GM21619 (cell line): ENCODE measurements around the gene ASB4.
"Not testable (repeated sequence)": the region's sequence is repeated elsewhere in the genome, so short reads cannot be mapped to it uniquely, and the experiment has no call there.

Experiments used
- ATAC-seq: cut with Tn5 transposase; IDR thresholded peaks from one replicate; pipeline ENCODE4 v1.9.1; 2021; ENCODE audit not compliant: unreplicated experiment

ASB4 gene

DNA sequence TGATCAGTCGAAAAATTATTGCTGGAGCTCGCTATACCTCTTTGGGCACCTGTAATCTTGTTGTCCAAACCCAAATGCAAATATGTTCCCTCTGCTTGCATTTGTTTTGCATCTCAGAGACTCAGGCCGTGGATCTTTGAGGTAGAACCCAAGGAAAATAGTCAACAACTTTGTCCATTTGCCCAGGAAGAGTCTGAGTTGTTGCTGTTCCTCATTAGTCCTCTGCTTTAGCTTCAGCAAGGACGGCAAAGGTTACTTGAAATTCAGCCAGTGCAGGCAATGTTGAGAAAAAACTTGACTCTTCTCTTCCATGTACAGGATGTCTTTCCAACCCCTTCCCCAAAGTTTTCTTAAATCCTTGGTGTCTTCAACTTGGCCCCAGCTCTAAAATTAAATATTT is 64.8 kb downstream of the ASB4 start:
- ATAC-seq, result no peak

DNA sequence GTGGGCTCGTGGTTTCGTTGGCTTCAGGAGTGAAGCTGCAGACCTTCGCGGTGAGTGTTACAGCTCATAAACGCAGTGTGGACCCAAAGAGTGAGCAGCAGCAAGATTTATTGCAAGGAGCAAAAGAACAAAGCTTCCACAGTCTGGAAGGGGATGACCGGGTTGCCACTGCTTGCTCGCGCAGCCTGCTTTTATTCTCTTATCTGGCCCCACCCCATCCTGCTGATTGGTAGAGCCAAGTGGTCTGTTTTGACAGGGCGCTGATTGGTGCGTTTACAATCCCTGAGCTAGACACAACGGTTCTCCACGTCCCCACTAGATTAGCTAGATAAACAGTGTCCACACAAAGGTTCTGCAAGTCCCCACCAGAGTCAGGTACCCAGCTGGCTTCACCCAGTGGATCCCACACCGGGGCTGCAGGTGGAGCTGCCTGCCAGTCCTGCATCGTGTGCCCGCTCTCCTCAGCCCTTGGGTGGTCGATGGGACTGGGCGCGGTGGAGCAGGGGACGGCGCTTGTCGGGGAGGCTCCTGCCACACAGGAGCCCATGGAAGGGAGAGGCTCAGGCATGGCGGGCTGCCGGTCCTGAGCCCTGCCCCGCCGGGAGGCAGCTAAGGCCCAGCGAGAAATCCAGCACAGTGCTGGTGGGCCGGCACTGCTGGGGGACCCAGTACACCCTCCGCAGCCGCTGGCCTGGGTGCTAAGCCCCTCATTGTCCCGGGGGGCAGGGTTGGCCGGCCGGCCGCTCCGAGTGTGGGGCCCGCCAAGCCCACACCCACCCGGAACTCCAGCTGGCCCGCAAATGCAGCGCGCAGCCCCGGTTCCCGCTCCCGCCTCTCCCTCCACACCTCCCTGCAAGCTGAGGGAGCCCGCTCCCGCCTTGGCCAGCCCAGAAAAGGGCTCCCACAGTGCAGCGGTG is 66.5 kb downstream of the ASB4 start:
- ATAC-seq, result not testable (repeated sequence)

DNA sequence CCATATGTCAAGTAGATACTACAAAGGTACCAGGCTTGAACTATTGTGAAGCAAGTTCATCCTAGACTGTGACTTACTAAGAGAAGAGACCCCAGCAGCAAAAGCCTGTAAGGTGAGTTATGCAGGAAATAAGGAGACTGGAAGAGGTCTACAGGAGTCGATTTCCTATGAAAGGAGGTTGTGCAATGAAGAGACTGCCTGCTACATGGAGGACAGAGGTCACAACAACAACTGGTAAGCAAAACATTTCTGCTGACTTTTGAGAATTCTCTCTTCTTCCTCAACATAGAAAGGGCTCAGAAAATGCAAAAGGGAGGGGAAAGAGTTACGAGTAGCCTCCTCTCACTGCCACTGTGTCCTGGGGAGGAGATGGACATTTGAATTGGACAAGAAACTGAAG is 68.2 kb downstream of the ASB4 start:
- no peak for ATAC-seq

DNA sequence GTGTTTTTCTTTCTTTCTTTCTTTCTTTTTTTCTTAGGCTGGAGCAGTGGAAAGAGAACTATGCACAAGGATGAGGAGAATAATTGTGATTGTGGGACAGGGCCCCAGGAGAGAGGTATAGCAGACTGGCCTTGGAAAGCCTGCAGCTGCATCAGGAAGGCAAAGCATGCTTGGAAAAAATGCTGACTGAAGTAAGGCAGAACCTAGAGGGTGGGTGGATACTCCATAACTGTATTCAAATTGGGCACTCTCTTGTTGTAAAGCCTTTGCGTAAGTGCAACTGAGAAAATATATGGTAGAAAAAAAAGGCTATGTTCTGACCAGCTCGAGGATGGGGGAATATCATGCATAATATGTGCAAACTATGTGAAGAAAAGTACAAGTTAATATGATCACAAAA is 71.0 kb downstream of the ASB4 start:
- no peak for ATAC-seq

DNA sequence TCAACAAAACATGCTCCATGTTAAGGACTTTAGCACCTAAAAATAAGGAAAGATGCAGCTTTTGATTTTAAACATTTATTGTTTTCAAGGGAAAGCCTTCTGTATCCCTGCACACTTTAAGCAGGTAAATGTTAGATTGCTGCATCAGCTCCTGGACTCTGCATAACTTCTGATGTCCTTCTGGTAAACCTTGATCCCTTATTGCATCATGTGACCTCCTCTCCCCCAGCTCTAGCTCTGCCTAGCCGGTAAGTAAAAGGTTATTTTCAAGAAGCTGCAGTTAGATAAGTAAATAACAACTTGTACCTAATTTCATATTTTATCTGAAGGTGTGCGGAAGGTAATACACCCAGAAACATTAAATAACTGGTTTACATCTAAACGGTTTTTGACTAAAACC is 73.1 kb downstream of the ASB4 start:
- ATAC-seq, result no peak

DNA sequence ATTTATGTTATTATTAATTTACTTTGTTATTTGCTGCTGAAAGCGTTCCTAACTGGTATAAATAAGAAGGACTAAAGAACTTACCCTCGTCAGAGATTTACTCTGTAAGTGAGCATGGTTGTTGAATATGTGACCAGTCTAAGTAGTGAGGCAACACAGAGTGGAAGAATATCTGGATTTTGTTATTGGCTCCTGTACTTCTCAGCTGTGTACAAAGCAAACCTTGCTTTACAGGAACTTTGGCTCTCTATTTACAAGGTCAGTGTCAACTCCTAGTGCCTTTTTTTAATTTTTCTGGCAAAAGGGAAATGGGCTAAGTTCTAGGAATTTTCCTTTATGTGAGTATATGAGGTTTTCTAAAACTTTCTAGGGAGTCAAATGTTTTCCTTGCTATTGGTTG is 74.9 kb downstream of the ASB4 start:
- no peak for ATAC-seq

DNA sequence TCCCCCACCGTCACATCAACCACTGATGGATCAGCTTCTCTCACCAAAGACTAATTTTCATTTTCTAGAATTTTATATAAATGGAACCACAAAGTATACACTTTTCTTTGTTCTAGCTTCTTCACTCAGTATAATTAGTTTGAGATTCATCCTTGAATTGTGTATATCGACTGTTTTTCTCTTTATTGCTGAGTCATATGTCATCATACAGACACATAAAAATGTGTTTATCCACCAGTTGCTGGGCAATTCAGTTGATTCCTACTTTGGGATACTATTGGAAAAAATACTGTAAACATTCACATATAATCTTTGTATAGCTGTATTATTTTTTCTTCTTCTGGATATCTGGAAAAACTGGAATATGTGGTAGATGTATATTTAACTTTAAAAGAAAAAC is 84.0 kb downstream of the ASB4 start:
- no peak for ATAC-seq

DNA sequence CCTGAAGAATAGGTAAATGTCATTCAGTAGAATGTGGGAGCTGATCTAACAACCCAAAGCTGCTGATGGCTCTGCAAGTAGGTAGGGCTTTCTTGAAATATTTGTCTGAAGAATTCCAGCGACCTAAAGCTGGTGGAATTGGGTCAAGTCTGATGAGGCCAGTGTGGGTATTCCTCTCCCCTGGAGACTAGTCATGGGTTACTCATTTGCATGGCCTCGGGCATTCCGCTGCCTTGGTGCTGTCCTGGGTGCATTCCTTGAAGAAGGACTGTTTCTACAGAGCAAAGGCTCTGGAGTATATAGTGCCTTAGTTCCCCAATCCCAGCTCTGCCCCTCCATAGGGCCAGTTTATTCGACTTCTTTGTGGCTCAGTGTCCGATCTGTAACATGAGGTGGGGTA is 91.4 kb downstream of the ASB4 start:
- no peak for ATAC-seq

DNA sequence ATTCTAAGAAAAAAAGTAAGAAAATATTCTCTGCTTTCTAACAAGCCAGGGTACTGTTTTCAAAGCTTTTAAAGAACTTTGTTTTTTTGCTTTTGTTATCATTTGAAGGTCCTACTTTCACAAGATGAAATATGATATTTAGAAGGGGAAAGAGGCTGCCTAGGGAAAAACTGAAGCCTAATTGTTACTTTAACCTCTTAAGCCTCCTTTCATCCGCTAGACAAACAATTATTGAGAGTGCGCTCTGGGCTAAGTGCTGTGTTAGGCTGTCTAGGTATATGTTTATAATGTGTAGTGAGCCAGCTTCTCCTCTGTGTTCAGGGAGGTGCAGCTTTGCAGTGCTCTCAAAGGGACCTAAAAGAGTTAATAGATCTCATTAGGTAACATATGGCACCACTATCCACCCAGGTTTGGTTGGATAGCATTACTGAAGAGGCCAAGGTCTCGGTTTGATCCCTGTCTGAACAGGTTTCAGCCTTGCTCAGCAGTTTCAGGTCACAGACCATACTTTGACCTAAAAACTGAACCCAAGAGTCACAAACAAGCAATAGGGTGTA is 92.6 kb downstream of the ASB4 start:
- ATAC-seq, result no peak

DNA sequence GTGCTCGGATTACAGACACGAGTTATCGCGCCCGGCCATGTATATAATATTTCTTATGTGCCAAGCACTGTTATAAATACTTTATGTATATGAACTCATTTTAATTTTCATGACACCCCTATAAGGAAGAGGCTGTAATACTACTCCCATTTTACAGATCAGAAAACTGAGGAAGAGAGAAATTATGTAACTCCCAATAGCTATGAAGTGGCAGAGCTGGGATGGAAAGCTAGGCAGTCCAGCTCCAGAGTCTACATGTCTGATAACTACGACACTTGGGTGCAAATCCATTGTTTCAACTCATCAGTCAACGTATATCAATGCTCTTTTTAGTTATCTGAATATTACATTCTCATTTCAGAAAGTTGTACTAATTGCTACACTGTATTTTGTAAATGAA is 93.6 kb downstream of the ASB4 start:
- ATAC-seq, result no peak

DNA sequence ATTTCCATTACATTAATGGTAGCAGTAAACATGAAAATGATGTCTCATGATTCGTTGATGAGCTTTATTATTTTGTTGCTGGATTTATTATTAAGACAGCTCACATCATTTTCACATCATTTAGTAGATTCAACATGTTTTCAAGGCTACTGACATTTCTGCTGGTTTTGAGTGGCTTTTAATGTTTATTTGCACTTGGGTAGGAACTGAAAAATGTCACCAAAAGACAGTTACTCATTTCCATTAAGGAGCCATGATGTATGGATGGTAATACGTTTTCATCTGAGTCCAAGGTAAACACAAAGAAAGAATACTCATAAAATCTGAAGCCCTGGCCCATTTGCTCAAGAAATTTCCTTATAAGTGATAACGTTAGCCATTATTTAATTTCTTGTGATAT is 95.7 kb downstream of the ASB4 start:
- no peak for ATAC-seq

DNA sequence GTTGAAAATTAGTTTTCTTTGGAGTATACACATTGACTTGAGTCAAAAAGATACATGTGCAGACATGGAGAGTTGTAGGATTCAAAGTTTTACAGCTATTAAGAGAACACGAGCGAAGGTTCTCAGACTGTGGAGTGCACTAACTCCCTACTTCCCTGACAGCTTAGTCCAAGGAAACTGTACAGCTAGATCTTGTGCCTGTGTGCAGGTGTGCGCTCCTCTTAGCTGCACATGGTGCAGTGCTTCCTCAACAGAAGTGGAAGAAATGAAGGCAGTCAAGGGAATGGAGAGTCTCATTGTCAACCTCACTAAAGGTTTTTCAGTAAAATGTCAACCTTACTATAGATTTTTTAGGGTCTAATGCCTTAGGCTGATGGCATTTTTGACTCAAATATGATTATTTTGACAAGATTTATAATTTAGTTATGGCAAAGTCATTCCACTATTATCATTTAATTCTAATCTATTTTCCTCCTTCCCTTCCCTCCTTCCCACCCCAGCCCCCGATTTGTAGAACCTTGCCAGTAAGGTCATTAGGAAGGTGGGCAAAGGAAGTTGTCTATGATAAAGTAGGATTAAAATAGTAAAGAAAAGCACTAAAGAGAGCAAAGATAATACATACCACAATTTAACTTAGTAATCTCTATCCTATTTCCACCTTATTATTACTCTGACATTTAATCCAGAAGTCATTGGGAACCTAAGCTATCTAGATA is 97.0 kb downstream of the ASB4 start:
- no peak for ATAC-seq

DNA sequence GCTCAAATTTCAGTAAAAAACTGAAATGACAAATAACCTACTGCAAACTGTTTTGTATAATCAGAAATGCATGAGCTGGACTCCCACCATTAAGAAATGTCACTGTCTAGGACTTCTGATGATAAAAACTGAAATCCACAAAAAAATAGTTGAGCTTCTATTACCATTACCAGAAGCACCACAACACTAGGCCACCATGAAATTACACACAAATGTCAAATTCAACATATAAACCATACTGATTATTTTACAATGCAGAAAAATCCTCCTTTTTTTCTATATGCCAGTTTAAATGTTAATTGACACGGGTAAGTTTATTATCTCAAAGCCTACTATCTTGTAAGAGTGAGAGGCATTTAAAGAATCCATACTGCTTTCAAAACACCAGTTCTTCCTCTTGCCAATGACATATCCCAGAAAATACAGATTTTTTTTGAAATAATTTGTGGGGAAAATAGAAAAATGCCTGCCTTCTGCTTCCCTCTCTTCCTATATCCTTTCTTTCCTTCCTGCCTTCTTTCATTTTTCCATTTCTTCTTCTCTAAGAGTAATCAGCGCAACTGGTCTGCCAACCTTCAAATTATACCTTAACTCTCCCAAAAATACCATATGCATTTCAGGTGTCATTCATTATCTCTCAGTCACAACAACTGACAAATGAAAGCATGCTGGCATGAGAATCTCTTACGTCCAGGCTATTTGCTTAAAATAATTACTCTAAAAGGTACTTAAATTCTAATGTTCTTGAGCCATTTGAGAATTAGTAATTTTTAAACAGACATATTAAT is 98.3 kb downstream of the ASB4 start:
- no peak for ATAC-seq

DNA sequence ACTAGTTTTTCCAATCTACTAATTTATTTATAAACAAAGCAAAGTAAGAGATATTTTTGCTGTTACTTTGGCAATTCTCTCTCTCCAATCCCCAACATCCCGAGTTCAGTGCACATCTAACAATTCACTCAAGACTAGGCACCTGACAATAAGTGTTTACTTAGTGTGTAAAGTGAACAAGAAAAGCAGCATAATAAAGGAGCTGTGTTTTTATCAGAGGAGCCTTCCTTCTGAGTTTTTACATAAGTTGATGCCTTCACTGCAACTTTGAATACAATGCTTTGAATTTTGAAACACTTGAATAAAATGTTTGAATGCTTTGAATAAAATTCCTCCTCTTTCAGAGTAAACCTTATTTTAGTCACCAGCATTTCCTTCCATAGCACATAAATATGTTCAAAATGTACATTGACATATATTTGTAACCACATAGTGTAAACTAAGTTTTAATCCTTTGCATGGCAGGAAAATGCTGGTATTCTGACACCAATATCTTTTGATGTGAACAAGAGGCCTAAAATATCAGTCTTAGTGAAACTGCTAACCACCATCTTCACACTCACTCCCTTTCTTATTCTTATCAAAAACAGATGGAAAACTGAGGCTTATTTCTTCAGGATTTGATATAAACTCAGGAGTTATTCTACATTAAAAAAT is 99.2 kb downstream of the ASB4 start:
- ATAC-seq, result no peak

DNA sequence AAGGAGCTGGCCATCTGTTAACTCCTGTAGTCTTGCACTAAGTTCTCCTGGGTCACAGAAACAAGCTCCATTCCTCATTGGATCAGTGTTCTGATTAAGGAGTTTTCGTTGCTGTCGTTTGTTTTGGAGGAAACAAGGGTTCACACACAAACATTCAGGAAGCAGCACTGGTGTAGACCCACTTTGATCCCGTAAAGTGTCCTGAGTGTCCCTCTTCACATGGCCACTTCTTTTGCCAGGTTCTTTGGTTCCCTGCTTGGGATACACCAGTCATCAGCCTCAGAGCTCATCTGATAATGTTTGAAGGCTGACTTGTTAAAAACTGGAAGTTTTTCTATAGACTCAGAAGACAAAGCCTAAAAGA is 99.7 kb downstream of the ASB4 start:
- no peak for ATAC-seq

DNA sequence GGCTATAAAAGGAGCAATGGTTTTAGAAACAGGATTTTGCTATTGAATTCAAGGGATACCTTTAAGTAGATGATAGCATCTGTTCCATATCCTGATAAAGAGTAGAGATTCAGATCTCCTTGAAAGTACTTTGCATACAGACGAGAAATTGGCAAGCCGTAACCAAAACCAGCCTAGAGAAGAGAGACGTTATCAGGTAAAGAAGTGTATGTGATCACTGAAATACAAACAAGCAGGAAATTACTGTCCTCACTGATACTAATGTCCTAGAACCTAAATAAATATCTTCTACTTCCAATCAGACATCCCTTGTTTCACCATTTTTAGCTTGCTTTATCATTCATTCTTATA is 101.2 kb downstream of the ASB4 start:
- no peak for ATAC-seq

DNA sequence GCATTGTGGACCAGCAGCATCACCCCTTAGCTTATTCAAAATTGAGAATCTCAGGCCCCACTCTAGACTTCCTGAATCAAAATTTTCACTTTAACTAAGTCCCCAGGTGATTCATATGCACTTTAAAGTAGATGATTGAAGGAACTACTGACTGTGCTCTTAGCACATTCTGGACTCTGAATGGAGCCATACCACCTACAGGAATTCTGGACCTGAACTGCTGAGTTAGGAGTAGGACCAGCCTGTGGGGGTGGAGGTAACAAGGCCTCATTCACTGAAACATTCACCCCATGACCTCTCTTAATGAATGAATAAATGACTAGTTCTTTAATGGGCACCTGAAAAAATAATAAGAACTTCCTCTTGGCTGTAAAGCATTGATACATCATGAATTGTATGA is 103.3 kb downstream of the ASB4 start:
- no peak for ATAC-seq

DNA sequence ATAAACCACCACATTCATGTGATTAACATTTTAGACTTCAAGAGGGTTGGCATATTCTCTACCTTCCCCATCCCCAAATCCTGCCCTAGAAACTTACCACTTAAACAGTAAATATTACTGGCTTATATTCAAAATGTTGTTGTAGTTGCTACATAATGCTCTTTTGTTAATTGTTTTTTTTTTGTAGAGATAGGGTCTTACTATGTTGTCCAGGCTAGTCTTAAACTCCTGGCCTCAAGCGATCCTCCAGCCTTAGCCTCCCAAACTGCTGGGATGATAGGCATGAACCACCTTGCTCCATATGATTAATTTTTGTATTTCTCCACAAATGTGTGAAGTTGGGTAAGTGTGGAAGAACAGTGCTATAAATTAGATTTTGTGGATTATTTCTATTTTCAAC is 104.0 kb downstream of the ASB4 start:
- ATAC-seq, result no peak
